T-helper 1 cell treated with Interleukin-12 subunit alpha and Interleukin-12 subunit beta and Interleukin-4 antibody, amounts not matched to agents 30 μg/mL and 1 μg/mL, for 36 hours (primary cell): Measurements from ENCODE around the gene FILIP1.
"Not testable (repeated sequence)": the region's sequence is repeated elsewhere in the genome, so short reads cannot be mapped to it uniquely, and the experiment has no call there.

Source experiments
- H3K27ac Mint-ChIP-seq: one replicate; pipeline ENCODE4 v1.8.0; 2021; ENCODE audit warnings: mild to moderate bottlenecking, mixed read lengths
- H3K27me3 Mint-ChIP-seq: one replicate; pipeline ENCODE4 v1.8.0; 2021; ENCODE audit warnings: low read depth, mixed read lengths
- H3K36me3 Mint-ChIP-seq: one replicate; pipeline ENCODE4 v1.8.0; 2021; ENCODE audit warnings: low read depth, mixed read lengths
- H3K4me1 Mint-ChIP-seq: one replicate; pipeline ENCODE4 v1.8.0; 2021; ENCODE audit warnings: low read depth, mixed read lengths
- H3K4me3 Mint-ChIP-seq: one replicate; pipeline ENCODE4 v1.8.0; 2021; ENCODE audit warnings: mild to moderate bottlenecking, moderate library complexity, mixed read lengths
- H3K9me3 Mint-ChIP-seq: one replicate; pipeline ENCODE4 v1.8.0; 2021; ENCODE audit warnings: mixed read lengths

Gene FILIP1

GRCh38 chr6:75450903-75451302 lies 42.7 kb downstream of the FILIP1 start:
- no peak overlapping the region for H3K4me3 Mint-ChIP-seq
- no peak overlapping the region for H3K27ac Mint-ChIP-seq
- peaks cover 15% of the 10 kb centered on the region for H3K27me3 Mint-ChIP-seq
- H3K9me3 Mint-ChIP-seq = no peaks in the 10 kb centered on the region
- H3K36me3 Mint-ChIP-seq = no peaks in the 10 kb centered on the region
- no peaks in the 10 kb centered on the region for H3K4me1 Mint-ChIP-seq

GRCh38 chr6:75449630-75450206 lies 43.9 kb downstream of the FILIP1 start:
- H3K4me3 Mint-ChIP-seq = no peak overlapping the region
- H3K27ac Mint-ChIP-seq = no peak overlapping the region
- H3K27me3 Mint-ChIP-seq = peaks cover 15% of the 10 kb centered on the region
- no peaks in the 10 kb centered on the region for H3K9me3 Mint-ChIP-seq
- no peaks in the 10 kb centered on the region for H3K36me3 Mint-ChIP-seq
- no peaks in the 10 kb centered on the region for H3K4me1 Mint-ChIP-seq

GRCh38 chr6:75446241-75446880 lies 47.2 kb downstream of the FILIP1 start:
- H3K27ac Mint-ChIP-seq = no peak overlapping the region
- H3K4me3 Mint-ChIP-seq = no peak overlapping the region
- H3K36me3 Mint-ChIP-seq = no peaks in the 10 kb centered on the region
- no peaks in the 10 kb centered on the region for H3K4me1 Mint-ChIP-seq
- no peaks in the 10 kb centered on the region for H3K9me3 Mint-ChIP-seq
- peaks cover 15% of the 10 kb centered on the region for H3K27me3 Mint-ChIP-seq

- no peaks in the 10 kb centered on the region for H3K4me1 Mint-ChIP-seq
- H3K27me3 Mint-ChIP-seq = peaks cover 15% of the 10 kb centered on the region
- no peak overlapping the region for H3K4me3 Mint-ChIP-seq
- H3K9me3 Mint-ChIP-seq = no peaks in the 10 kb centered on the region
- no peak overlapping the region for H3K27ac Mint-ChIP-seq
- H3K36me3 Mint-ChIP-seq = no peaks in the 10 kb centered on the region
Observed at GRCh38 chr6:75445738-75446137, 47.9 kb downstream of the FILIP1 start.

- Mint-ChIP-seq H3K9me3 (no peaks in the 10 kb centered on the region), H3K27me3 (peaks cover 15% of the 10 kb centered on the region), H3K4me3 (no peak overlapping the region), H3K4me1 (no peaks in the 10 kb centered on the region), H3K27ac (no peak overlapping the region), H3K36me3 (no peaks in the 10 kb centered on the region)
Observed at GRCh38 chr6:75444899-75445298, 48.7 kb downstream of the FILIP1 start.

GRCh38 chr6:75441883-75442282 lies 51.7 kb downstream of the FILIP1 start:
- H3K4me1 Mint-ChIP-seq, H3K27me3 Mint-ChIP-seq, H3K27ac Mint-ChIP-seq, H3K4me3 Mint-ChIP-seq, H3K36me3 Mint-ChIP-seq, H3K9me3 Mint-ChIP-seq: not testable (repeated sequence)

GRCh38 chr6:75441479-75441878 lies 52.1 kb downstream of the FILIP1 start:
- not testable (repeated sequence) for H3K27me3 Mint-ChIP-seq, H3K36me3 Mint-ChIP-seq, H3K4me1 Mint-ChIP-seq, H3K27ac Mint-ChIP-seq, H3K9me3 Mint-ChIP-seq, H3K4me3 Mint-ChIP-seq

GRCh38 chr6:75438442-75439116 lies 55.0 kb downstream of the FILIP1 start:
- Mint-ChIP-seq H3K4me1 (no peaks in the 10 kb centered on the region), H3K9me3 (no peaks in the 10 kb centered on the region), H3K36me3 (no peaks in the 10 kb centered on the region), H3K27me3 (peaks cover 3% of the 10 kb centered on the region), H3K4me3 (no peak overlapping the region), H3K27ac (no peak overlapping the region)

GRCh38 chr6:75438013-75438431 lies 55.6 kb downstream of the FILIP1 start:
- no peak overlapping the region for H3K4me3 Mint-ChIP-seq
- no peaks in the 10 kb centered on the region for H3K4me1 Mint-ChIP-seq
- H3K36me3 Mint-ChIP-seq = no peaks in the 10 kb centered on the region
- no peak overlapping the region for H3K27ac Mint-ChIP-seq
- H3K27me3 Mint-ChIP-seq = peaks cover 3% of the 10 kb centered on the region
- no peaks in the 10 kb centered on the region for H3K9me3 Mint-ChIP-seq

GRCh38 chr6:75437421-75437891 lies 56.1 kb downstream of the FILIP1 start:
- Mint-ChIP-seq H3K4me3 (no peak overlapping the region), H3K36me3 (no peaks in the 10 kb centered on the region), H3K9me3 (no peaks in the 10 kb centered on the region), H3K27me3 (peaks cover 3% of the 10 kb centered on the region), H3K27ac (no peak overlapping the region), H3K4me1 (no peaks in the 10 kb centered on the region)

- H3K27me3 Mint-ChIP-seq = peaks cover 3% of the 10 kb centered on the region
- H3K27ac Mint-ChIP-seq = no peak overlapping the region
- no peak overlapping the region for H3K4me3 Mint-ChIP-seq
- no peaks in the 10 kb centered on the region for H3K9me3 Mint-ChIP-seq
- H3K36me3 Mint-ChIP-seq = no peaks in the 10 kb centered on the region
- H3K4me1 Mint-ChIP-seq = no peaks in the 10 kb centered on the region
Observed at GRCh38 chr6:75436869-75437268, 56.7 kb downstream of the FILIP1 start.

GRCh38 chr6:75432809-75433208 lies 60.8 kb downstream of the FILIP1 start:
- H3K27ac Mint-ChIP-seq, H3K4me1 Mint-ChIP-seq, H3K36me3 Mint-ChIP-seq, H3K27me3 Mint-ChIP-seq, H3K4me3 Mint-ChIP-seq, H3K9me3 Mint-ChIP-seq: not testable (repeated sequence)

GRCh38 chr6:75431379-75431778 lies 62.2 kb downstream of the FILIP1 start:
- Mint-ChIP-seq H3K27me3 (peaks cover 3% of the 10 kb centered on the region), H3K4me1 (no peaks in the 10 kb centered on the region), H3K4me3 (no peak overlapping the region), H3K9me3 (no peaks in the 10 kb centered on the region), H3K36me3 (no peaks in the 10 kb centered on the region), H3K27ac (no peak overlapping the region)

GRCh38 chr6:75430631-75431325 lies 62.8 kb downstream of the FILIP1 start:
- no peak overlapping the region for H3K27ac Mint-ChIP-seq
- no peaks in the 10 kb centered on the region for H3K36me3 Mint-ChIP-seq
- H3K9me3 Mint-ChIP-seq = no peaks in the 10 kb centered on the region
- no peak overlapping the region for H3K4me3 Mint-ChIP-seq
- peaks cover 3% of the 10 kb centered on the region for H3K27me3 Mint-ChIP-seq
- no peaks in the 10 kb centered on the region for H3K4me1 Mint-ChIP-seq
